KG1 (cell line): ENCODE data around the gene COIL.

ENCODE experiments used
- DNase-seq: peaks from one replicate; lab custom pipeline; 2025; lab: John Stamatoyannopoulos, UW

COIL gene

DNA sequence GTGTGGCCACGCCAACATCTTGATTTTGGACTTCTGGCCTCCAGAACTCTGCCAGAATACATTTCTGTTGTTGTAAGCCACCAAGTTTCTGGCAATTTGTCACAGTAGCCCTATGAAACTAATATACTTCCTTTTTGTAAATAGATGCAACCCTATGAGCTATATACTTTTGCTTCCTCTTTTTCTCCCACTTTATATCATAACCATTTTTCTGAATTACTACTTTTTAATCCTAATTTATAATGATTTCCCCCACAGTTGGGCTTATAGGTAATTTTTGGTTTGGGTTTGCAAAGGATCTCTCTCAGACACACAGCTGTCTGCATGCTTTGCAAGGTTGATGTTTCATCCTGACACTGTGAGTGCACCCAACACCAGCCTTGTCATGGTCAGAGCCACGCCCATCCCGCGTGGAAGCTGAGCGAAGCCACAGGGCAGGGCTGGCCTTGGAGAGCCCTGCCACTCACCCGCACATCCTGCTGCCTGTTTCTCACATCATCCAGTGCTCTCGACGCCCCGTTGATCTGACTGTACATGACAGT, 52.8 kb downstream of the COIL start:
- no peak for DNase-seq

DNA sequence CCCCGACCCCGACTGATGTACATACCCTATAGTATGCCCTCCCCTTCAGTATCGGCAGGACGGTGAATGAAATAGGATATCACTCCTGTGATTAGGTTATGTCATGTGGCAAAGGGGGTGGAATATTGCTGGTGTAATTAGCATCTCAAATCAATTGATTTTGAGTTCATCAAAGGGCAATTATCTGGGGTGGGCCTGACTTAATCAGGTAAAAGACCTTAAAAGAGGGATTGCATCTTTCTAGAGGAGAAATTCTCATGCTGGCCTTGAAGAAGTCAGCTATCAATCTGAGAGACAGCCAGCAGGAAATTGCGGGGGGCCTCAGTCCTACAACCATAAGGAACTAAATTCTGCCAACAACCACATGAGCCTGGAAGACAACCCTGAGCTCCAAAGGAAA, 57.3 kb downstream of the COIL start:
- no peak for DNase-seq

DNA sequence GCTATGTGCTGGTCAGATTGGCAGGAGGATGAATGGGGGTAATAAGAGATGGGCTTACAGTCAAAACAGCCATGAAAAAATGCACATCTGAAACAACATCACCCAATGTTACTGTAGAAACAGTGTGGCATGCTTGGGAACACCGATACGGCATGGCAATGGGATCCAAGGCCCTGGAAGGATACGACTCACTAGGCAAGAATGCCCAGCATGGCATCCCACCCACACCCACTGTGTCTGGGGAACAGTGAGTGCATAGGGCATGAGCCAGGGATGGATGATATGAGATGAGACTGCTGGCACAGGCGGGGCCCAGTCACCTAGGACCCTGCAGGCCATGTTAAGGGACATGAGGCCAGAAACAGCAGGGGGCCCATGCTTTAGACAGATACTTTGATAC, 58.5 kb downstream of the COIL start:
- no peak for DNase-seq

DNA sequence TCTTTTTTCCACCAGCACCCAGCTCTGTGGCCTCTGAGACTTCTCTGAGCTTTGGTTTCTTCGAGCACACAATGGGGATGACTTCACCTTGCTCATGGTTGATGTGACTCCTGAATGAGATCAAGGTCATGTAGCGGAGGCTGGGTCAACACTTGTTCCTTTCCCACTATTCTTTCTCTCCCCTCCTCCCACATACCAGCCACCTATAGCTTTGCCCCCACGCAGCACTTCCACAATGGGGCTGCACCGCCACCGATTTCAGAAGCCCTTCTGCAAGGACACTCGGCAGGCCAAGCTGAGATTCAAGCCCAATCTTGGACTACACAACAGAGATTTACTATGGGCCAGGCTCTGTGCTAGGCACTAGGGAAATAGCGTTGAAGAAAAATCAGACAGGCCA, 61.4 kb downstream of the COIL start:
- no peak for DNase-seq

DNA sequence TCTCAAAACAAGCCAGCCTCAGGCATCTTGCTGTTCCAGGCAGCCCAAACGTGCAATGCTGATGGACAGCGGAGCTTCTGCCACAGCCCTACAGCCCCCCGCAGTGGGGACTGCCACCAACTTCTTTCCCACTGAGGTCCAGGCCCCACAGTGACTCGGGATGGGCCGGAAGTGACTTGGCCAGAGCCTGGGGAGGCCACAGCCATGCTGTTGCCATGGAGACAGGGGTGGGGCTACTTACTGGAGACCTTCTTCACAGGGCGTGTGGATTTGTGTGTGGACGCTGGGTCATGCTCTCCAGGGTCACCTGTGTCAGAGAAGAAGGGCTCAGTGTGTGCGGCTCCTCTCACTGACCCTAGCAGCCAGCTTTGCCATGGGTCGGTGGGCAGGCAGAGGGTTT, 62.0 kb downstream of the COIL start:
- DNase-seq: no peak

DNA sequence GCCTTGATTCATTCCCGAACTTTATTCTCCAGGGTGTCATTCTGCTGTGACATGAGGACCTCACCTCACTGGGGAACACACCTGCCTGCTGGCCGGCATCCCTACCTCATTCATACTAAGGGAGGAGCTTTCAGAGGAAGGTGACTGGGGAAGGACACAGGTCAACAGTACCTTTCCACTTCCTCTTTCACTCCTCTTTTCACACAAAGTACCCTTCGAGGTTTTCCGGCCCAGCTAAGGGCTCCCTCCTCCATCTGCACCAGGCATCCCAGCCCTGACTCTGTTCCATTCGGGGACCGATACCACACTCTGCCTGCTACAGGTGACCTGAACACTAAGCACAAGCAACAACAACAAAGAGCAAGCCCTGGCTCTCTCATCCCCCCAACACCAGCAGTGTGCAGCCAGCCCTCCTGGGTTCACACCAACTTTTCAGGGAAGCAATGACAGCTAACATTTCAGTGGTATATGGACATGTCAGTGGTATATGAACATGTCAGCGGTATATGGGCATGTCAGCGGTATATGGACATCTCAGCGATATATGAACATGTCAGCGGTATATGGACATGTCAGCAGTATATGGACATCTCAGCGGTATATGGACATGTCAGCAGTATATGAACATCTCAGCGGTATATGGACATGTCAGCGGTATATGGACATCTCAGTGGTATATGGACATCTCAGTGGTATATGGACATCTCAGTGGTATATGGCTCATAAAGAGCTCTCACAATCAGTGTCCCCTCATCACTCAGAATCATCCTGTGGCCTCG, 63.0 kb downstream of the COIL start:
- no peak for DNase-seq

DNA sequence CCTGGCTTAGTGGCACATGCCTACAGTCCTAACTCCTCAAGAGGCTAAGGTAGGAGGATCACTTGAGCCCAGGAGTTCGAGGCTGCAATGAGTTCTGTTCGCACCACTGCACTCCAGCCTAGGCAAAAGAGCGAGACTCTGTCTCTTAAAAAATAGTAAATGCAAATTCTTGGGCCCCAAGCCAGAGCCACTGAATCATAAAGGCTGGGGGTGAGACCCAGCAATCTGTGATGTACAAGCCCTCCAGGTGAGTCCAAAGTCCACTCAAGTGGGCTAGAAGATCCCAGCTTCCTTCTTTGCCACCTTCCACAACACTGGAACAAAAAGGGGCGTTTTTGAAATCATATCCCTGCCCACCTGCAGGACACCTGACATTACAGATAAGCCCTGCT, 63.9 kb downstream of the COIL start:
- DNase-seq: no peak

DNA sequence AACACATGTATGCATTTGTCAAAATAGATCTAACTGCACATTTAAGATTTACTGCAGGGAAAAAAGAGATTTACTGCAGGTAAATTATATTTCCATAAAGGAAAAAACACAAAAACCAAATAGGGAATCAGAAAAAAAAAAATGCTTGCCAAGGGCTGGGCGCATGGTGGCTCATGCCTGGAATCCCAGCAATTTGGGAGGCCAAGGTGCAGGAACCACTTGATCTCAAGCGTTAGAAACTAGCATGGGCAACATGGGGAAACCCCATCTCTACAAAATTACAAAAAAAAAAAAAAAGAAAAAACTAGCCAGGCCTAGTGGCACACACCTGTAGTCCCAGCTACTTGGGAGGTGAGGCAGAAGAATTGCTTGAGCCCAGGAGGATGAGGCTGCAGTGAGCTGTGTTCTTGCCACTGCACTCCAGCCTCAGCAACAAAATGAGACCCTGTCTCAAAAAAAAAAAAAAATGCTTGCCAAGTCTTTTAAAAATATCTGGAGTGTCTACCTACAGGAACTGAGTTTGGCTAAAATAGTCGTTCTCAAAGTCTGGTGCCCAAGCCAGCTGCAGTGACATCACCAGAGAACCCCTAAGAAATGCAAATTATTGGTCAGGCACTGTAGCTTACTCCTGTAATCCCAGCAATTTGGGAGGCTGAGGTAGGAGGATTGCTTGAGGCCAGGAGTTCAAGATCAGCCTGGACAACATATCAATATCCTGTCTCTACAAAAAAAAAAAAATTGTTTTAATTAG, 64.5 kb downstream of the COIL start:
- DNase-seq: no peak

DNA sequence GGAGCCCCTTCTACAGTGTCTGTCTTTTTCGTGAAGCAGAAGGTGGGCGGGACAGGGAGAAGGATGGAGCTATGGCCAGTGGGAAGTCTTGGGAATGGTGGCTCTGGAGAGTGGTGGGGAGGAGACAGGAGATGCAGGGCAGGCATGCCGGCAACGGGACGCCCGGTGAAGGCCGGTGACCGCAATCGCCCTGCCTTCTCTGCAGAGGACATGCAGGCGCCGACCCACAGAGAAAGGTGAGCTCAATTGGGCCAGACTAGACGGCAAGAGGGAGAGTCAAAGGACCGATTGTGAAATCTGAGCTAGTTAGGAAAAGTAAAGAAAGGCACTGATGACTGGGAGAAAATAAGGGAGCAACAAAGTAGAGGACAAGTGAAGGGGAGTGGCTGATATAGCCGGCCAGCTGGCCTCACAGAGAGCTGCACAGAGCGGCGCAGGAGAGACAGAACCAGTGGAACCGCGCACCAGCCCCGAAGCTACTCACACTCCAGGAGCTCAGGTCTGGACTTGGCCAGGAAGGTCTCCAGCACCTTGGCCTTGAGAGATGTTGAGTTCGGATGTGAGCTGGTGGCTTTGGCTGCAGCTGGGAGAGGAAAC, 65.9 kb downstream of the COIL start:
- DNase-seq: no peak

DNA sequence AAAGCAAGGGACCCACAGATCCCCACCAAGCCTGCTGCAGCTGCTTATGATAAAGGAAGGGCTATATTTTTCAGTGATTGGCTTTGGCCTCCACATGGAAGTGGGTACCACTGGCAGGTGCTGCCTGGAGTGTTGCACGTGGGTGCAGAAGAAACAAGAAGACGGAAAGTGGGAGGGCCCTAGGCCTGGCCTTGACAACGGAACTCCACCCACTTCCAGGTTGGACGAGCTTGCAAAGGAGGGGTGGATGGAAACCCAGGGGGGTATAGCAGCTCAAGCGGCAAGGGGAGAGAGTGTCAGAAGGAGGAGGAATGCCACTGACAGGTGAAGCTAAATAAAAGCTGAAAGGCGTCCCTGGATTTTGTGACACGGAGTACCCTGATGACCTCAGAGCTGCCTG, 67.3 kb downstream of the COIL start:
- no peak for DNase-seq

DNA sequence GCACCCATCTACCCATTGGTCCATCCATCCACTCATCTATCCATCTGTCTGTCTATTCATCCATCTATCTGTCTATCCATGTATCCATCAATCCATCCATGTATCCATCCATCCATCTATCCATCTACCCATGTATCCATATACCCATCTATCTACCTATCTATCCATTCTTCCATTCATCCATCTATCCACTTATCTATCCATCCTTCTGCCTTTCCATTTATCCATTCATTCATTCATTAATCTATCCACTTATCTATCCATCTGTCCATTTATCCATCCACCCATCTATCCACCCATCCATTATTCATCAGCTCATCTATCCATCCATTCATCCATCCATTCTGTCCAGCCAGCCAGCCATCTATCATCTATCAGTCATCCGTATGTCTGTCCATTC, 68.5 kb downstream of the COIL start:
- DNase-seq: no peak

DNA sequence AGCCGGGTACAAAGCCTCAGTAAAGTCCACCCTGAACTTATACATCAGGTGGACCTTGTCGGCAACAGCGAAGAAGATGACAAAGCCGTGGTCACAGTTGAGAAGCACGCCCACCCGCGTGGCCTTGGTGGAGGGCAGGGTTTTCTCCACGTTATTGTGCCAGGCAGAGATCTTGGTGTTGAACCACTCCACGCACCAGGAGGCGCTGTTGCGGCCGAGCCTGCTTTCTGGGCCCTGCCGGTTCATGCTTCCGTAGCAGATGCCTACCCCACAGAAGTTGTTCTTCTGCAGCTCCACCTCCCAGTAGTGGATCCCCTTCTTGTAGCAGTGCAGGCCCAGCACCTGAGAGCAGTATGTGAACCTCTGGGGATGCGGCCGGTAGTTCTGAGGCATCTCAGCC, 69.1 kb downstream of the COIL start:
- no peak for DNase-seq

DNA sequence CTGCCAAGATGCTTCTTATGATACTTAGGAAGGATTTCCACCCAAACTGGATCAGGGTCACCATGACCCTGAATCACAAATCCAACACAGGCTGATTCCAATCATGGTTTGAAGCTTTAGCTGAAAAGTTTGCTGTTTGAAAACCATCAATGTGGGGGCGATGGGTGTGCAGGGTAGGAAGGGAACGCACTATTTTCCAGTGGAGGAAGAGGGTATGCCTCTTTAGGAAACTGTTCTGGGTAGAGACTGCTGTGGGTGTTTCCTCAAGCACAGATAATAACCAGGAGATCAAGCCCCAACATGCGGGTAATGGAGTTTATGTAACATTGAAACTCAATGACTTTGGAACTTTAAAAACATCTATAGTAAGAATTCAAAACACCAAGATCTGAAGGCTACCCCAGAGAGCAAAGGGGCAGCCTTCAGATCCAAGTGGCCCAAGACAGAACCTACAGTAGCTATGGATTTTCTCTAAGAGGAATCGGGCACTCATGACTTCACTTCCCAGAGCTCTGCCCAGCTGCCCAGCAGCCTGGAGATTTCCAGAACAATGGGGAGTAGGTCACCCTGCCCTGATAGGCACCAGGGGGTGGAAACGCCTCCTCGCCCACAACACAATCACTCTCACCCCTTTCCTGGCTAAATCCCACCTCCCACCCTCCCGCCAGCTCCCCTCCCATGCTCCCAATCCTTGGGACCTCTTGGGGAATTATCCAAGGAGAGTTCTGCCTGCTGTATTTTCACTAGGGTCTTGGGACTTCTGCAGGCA, 69.8 kb downstream of the COIL start:
- DNase-seq: no peak

DNA sequence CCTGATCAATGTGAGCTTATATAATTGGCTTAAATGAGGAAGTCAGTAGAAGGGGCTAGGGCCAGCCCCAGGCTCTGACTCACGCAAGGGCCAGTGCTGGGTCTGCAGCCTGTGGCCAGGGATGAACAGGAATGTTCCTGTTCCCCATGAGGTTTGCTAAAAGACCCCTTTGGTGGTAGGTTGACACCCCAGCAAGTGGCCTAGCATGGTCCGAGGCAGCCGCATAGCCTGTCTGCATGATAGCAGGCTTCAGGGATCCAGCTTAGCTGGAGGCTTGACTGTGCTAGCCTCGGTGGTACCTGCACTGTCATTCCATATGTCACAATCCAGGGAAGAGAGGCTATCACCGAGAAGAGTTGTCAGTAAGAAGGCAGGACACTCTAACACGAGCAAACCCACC, 70.5 kb downstream of the COIL start:
- DNase-seq: no peak
